ENCODE measurements around the gene C5AR2.

GRCh38 chr19:47377801-47378200 lies 45.8 kb downstream of the C5AR2 start:
- TF ChIP-seq, protein P1, sequence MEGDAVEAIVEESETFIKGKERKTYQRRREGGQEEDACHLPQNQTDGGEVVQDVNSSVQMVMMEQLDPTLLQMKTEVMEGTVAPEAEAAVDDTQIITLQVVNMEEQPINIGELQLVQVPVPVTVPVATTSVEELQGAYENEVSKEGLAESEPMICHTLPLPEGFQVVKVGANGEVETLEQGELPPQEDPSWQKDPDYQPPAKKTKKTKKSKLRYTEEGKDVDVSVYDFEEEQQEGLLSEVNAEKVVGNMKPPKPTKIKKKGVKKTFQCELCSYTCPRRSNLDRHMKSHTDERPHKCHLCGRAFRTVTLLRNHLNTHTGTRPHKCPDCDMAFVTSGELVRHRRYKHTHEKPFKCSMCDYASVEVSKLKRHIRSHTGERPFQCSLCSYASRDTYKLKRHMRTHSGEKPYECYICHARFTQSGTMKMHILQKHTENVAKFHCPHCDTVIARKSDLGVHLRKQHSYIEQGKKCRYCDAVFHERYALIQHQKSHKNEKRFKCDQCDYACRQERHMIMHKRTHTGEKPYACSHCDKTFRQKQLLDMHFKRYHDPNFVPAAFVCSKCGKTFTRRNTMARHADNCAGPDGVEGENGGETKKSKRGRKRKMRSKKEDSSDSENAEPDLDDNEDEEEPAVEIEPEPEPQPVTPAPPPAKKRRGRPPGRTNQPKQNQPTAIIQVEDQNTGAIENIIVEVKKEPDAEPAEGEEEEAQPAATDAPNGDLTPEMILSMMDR (IDR thresholded peaks at IDR 0.05; ENCODE audit: insufficient read depth, low read depth, low read length) = no peak
- TF ChIP-seq EZH2 (IDR thresholded peaks at IDR 0.05; ENCODE audit: insufficient read depth, low read length) = no peak

Measured in astrocyte (in vitro differentiated cells and primary cell).